WTC11 (cell line): ENCODE measurements around the gene NSD1. TPM values are rescaled to one million over a fixed set of nuclear protein-coding genes. Genes with fewer than 3 reads are reported as not detected.

Experiments used
- ATAC-seq: fragments of 200-7000 bp; cut with Tn5 transposase; 2 replicates; pipeline ENCODE4 v1.10.0; 2021; ENCODE audit warnings: mild to moderate bottlenecking, moderate library complexity
- CTCF ChIA-PET: fragments of 300-600 bp; sonication (Branson Sonifier 250); formaldehyde crosslinking; loops from one replicate; lab custom pipeline; 2021; ENCODE audit warnings: antibody characterized with exemption; lab: Charles Lee
- POLR2A ChIA-PET: fragments of 350-600 bp; sonication (Branson Sonifier 250); formaldehyde crosslinking; loops from one replicate; lab custom pipeline; 2021; ENCODE audit warnings: antibody characterized with exemption; lab: Charles Lee
- DNase-seq: peaks from one replicate; pipeline ENCODE4 v3.0.0; 2021; ENCODE audit warnings: low spot score
- H3K27ac Mint-ChIP-seq: 2 replicates; pipeline ENCODE4 v1.8.0; 2021; ENCODE audit warnings: mixed read lengths
- H3K27me3 Mint-ChIP-seq: 2 replicates; pipeline ENCODE4 v1.8.0; 2021; ENCODE audit warnings: low read depth, mild to moderate bottlenecking, moderate library complexity, mixed read lengths
- H3K36me3 Mint-ChIP-seq: 2 replicates; pipeline ENCODE4 v1.8.0; 2021; ENCODE audit warnings: mixed read lengths
- H3K4me1 Mint-ChIP-seq: 2 replicates; pipeline ENCODE4 v1.8.0; 2022; ENCODE audit warnings: mixed read lengths
- H3K4me3 Mint-ChIP-seq: 2 replicates; pipeline ENCODE4 v1.8.0; 2021; ENCODE audit warnings: mild to moderate bottlenecking, moderate library complexity, mixed read lengths
- H3K9me3 Mint-ChIP-seq: 2 replicates; pipeline ENCODE4 v1.8.0; 2021; ENCODE audit warnings: mixed read lengths
- CBFB ChIP-seq: sonication (generic); formaldehyde crosslinking; IDR thresholded peaks from 2 replicates; pipeline ENCODE4 v1.8.1; 2022; ENCODE audit warnings: mild to moderate bottlenecking, low read depth, missing genetic modification reagents
- CREM ChIP-seq: sonication (generic); formaldehyde crosslinking; IDR thresholded peaks from 2 replicates; pipeline ENCODE4 v1.8.1; 2022; ENCODE audit warnings: mild to moderate bottlenecking, missing genetic modification reagents, moderate library complexity
- FOXJ3 ChIP-seq: sonication (generic); formaldehyde crosslinking; IDR thresholded peaks from 2 replicates; pipeline ENCODE4 v1.9.0; 2021; ENCODE audit warnings: missing genetic modification reagents, mild to moderate bottlenecking, borderline replicate concordance
- MYBL2 ChIP-seq: sonication (generic); formaldehyde crosslinking; IDR thresholded peaks from 2 replicates; pipeline ENCODE4 v1.8.1; 2023; ENCODE audit warnings: mild to moderate bottlenecking, moderate library complexity, missing genetic modification reagents
- NR3C1 ChIP-seq: sonication (generic); formaldehyde crosslinking; conservative IDR thresholded peaks from 2 replicates; pipeline ENCODE4 v1.8.1; 2023; ENCODE audit warnings: low read depth, mild to moderate bottlenecking, missing genetic modification reagents
- PRRX2 ChIP-seq: fragments of 250-450 bp; sonication (Bioruptor Pico); IDR thresholded peaks from 2 replicates; pipeline ENCODE4 v1.8.0; 2021; ENCODE audit warnings: mild to moderate bottlenecking
- RELA ChIP-seq: sonication (generic); formaldehyde crosslinking; IDR thresholded peaks from 2 replicates; pipeline ENCODE4 v1.8.1; 2022; ENCODE audit warnings: missing genetic modification reagents, mild to moderate bottlenecking, borderline replicate concordance
- RORB ChIP-seq: fragments of 250-450 bp; sonication (Bioruptor Pico); IDR thresholded peaks from 2 replicates; pipeline ENCODE4 v1.9.0; 2021; ENCODE audit warnings: mild to moderate bottlenecking
- ZNF138 ChIP-seq: sonication (generic); formaldehyde crosslinking; conservative IDR thresholded peaks from 2 replicates; pipeline ENCODE4 v1.8.1; 2022; ENCODE audit warnings: mild to moderate bottlenecking, moderate library complexity, missing genetic modification reagents
- ZNF219 ChIP-seq: sonication (generic); formaldehyde crosslinking; IDR thresholded peaks from 2 replicates; pipeline ENCODE4 v1.8.0; 2023; ENCODE audit warnings: missing genetic modification reagents, mild to moderate bottlenecking, borderline replicate concordance
- ZNF416 ChIP-seq: fragments of 250-450 bp; sonication (Bioruptor Pico); IDR thresholded peaks from 2 replicates; pipeline ENCODE4 v1.9.0; 2021; ENCODE audit warnings: mild to moderate bottlenecking, inconsistent platforms
- ZNF671 ChIP-seq: fragments of 250-450 bp; sonication (Bioruptor Pico); IDR thresholded peaks from 2 replicates; pipeline ENCODE4 v1.8.0; 2021; ENCODE audit warnings: mild to moderate bottlenecking
- total RNA-seq: library from RNA; stranded (reverse); gene quantifications from 3 replicates; pipeline ENCODE4 v1.2.3, GENCODE V29; 2021
- TF ChIP-seq, protein P1 (sequence below): fragments of 200-600 bp; IDR thresholded peaks from 2 replicates; pipeline ENCODE4 v1.8.0; 2022; ENCODE audit warnings: antibody characterized with exemption
- TF ChIP-seq, protein P2 (sequence below): sonication (generic); formaldehyde crosslinking; IDR thresholded peaks from 2 replicates; pipeline ENCODE4 v1.8.0; 2022; ENCODE audit warnings: missing genetic modification reagents
- TF ChIP-seq, protein P3 (sequence below): fragments of 250-450 bp; sonication (Bioruptor Pico); IDR thresholded peaks from 2 replicates; pipeline ENCODE4 v1.9.0; 2021; ENCODE audit warnings: mild to moderate bottlenecking

NSD1 gene
- total RNA-seq, 1 experiment from 2014 or later, result 148 TPM

DNA sequence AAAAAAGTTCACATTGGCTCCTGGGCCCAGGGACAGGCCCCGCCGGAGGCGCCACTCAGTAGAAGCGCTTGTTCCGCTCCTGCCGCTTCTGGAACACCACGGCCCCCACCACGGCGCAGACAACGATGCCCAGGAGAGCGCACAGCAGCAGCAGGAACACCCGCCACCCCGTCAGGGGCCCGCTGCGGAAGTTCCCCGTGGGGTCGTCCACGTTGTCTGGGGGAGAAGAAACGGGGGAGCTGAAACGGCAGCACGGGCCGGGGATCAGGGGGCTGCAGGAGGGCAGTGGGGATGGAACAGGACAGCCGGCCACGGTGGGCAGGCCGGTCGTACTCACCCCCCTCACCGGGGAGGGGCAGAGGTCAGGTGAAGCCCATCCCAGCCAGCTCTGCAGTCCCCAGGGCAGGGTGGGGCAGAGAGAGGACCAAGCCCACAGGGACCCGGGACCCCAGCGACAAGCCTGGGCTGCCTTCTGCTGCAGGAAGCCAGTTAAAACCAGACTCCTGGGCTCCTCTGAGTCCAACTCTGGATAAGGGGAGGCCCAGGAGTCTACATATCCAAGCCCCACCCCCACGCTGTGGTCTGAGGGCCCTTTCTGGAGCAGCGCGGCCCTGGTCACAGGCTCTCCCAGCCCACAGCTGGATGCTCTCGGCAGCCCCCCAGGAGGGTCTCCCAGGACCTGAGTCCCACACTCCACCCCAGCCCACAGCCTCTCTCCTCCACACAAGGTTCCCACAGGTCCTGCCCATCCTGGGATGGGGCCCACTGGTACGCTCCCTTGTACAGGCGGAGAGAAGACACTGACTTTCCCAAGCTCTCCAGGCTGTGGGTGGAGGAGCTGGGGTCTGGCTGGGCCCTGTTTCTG is 198.7 kb downstream of the NSD1 start (continued):
- no peak for TF ChIP-seq NR3C1 (CRISPR knock-in tag)
- TF ChIP-seq PRRX2, result no peak
- TF ChIP-seq, protein P1, sequence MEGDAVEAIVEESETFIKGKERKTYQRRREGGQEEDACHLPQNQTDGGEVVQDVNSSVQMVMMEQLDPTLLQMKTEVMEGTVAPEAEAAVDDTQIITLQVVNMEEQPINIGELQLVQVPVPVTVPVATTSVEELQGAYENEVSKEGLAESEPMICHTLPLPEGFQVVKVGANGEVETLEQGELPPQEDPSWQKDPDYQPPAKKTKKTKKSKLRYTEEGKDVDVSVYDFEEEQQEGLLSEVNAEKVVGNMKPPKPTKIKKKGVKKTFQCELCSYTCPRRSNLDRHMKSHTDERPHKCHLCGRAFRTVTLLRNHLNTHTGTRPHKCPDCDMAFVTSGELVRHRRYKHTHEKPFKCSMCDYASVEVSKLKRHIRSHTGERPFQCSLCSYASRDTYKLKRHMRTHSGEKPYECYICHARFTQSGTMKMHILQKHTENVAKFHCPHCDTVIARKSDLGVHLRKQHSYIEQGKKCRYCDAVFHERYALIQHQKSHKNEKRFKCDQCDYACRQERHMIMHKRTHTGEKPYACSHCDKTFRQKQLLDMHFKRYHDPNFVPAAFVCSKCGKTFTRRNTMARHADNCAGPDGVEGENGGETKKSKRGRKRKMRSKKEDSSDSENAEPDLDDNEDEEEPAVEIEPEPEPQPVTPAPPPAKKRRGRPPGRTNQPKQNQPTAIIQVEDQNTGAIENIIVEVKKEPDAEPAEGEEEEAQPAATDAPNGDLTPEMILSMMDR, result no peak
- TF ChIP-seq ZNF138 (CRISPR knock-in tag), result no peak
- TF ChIP-seq, protein P2, sequence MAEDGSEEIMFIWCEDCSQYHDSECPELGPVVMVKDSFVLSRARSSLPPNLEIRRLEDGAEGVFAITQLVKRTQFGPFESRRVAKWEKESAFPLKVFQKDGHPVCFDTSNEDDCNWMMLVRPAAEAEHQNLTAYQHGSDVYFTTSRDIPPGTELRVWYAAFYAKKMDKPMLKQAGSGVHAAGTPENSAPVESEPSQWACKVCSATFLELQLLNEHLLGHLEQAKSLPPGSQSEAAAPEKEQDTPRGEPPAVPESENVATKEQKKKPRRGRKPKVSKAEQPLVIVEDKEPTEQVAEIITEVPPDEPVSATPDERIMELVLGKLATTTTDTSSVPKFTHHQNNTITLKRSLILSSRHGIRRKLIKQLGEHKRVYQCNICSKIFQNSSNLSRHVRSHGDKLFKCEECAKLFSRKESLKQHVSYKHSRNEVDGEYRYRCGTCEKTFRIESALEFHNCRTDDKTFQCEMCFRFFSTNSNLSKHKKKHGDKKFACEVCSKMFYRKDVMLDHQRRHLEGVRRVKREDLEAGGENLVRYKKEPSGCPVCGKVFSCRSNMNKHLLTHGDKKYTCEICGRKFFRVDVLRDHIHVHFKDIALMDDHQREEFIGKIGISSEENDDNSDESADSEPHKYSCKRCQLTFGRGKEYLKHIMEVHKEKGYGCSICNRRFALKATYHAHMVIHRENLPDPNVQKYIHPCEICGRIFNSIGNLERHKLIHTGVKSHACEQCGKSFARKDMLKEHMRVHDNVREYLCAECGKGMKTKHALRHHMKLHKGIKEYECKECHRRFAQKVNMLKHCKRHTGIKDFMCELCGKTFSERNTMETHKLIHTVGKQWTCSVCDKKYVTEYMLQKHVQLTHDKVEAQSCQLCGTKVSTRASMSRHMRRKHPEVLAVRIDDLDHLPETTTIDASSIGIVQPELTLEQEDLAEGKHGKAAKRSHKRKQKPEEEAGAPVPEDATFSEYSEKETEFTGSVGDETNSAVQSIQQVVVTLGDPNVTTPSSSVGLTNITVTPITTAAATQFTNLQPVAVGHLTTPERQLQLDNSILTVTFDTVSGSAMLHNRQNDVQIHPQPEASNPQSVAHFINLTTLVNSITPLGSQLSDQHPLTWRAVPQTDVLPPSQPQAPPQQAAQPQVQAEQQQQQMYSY, result no peak
- TF ChIP-seq, protein P3, sequence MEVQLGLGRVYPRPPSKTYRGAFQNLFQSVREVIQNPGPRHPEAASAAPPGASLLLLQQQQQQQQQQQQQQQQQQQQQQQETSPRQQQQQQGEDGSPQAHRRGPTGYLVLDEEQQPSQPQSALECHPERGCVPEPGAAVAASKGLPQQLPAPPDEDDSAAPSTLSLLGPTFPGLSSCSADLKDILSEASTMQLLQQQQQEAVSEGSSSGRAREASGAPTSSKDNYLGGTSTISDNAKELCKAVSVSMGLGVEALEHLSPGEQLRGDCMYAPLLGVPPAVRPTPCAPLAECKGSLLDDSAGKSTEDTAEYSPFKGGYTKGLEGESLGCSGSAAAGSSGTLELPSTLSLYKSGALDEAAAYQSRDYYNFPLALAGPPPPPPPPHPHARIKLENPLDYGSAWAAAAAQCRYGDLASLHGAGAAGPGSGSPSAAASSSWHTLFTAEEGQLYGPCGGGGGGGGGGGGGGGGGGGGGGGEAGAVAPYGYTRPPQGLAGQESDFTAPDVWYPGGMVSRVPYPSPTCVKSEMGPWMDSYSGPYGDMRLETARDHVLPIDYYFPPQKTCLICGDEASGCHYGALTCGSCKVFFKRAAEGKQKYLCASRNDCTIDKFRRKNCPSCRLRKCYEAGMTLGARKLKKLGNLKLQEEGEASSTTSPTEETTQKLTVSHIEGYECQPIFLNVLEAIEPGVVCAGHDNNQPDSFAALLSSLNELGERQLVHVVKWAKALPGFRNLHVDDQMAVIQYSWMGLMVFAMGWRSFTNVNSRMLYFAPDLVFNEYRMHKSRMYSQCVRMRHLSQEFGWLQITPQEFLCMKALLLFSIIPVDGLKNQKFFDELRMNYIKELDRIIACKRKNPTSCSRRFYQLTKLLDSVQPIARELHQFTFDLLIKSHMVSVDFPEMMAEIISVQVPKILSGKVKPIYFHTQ, result no peak
- no peak for TF ChIP-seq ZNF671 (CRISPR knock-in tag)
- no peak for TF ChIP-seq ZNF416 (CRISPR knock-in tag)

DNA sequence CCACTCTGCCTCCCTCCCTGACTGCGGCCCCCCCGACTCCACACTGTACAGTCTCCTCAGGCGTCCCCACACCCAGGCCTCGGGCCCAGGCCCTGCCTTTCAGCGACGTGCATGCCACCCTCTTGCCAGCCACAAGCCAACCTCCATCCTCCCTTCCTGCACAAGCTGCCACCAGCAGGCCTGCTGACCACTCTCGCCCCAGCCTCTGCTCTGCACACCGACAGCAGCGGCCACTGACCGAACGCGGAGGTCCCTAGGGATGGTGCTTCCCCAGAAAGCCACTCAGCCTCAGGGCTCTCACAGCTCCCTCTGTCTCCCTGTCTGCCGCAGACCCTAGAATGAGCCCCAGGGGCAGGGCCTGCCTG is 199.3 kb downstream of the NSD1 start:
- ATAC-seq (no peak), DNase-seq (no peak)
- TF ChIP-seq NR3C1 (CRISPR knock-in tag) (no peak), FOXJ3 (CRISPR knock-in tag) (no peak), RORB (CRISPR knock-in tag) (no peak), RELA (CRISPR knock-in tag) (no peak), ZNF416 (CRISPR knock-in tag) (no peak), ZNF219 (CRISPR knock-in tag) (peak; percentile 58; the same call in 1 of the 2 replicates)
- ChIA-PET CTCF (interaction anchor here (1.1 to 1.7 kb wide), 2 partner anchors 14 to 165 kb away, joined by 3 to 4 read pairs; partner anchors contain the start of gene PDLIM7), POLR2A (no interaction called here)
- Mint-ChIP-seq H3K9me3 (no peaks in the 10 kb centered on the region), H3K4me3 (no peak overlapping the region; the same call in 1 of the 2 replicates), H3K27me3 (no peaks in the 10 kb centered on the region), H3K27ac (no peak overlapping the region; the same call in 1 of the 2 replicates), H3K4me1 (peaks cover 21% of the 10 kb centered on the region), H3K36me3 (peaks cover 53% of the 10 kb centered on the region)

DNA sequence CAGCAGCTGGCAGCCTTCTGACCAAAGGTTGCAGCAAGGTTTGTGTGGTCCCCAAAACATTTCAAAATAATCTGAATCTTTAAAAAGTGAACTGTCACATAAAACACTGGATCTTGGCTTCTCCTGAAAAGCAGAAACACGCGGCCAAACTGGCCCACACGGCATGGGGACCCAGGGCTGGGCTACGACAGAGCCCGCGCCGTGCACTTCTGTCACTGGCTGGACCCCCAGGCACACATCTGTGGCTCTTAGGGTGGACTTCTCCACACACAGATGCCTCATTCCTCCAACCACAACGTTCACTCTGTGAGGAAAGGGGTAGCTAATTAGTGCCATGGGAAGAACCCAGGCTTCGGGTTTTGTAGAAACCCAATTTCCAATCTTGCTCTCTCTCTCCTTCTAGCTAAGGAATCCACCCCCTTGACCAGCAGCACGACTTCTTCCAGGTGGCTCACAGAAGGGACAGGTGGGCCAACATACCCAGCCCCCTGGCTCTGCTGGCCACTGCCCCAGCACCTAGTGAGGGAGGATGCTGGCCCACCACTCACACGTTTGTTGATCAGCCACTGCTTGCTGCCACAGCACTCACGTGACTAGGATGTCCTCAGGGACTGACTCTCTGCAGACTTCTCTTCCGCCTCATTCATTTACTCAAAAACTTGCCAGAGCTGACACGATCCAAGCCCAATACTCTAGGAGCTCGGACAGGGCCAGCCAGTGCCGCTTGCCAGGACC is 200.0 kb downstream of the NSD1 start:
- H3K27me3 Mint-ChIP-seq, result no peaks in the 10 kb centered on the region
- no peaks in the 10 kb centered on the region for H3K9me3 Mint-ChIP-seq
- H3K27ac Mint-ChIP-seq, result peak overlapping the region; percentile 87
- peaks cover 24% of the 10 kb centered on the region for H3K4me1 Mint-ChIP-seq
- CTCF ChIA-PET, result interaction anchor here (1.6 to 1.7 kb wide), 2 partner anchors 15 to 37 kb away, joined by 4 to 6 read pairs; no protein-coding TSS in a partner anchor
- ATAC-seq, result no peak
- POLR2A ChIA-PET, result no interaction called here
- no peak for DNase-seq
- TF ChIP-seq, protein P1, result no peak
- no peak for TF ChIP-seq CREM
- no peak for TF ChIP-seq MYBL2 (CRISPR knock-in tag)
- TF ChIP-seq CBFB, result no peak
- peaks cover 53% of the 10 kb centered on the region for H3K36me3 Mint-ChIP-seq
- no peak overlapping the region for H3K4me3 Mint-ChIP-seq
